ENCODE data around the gene SHISA4. TPM values are rescaled to one million over a fixed set of nuclear protein-coding genes. Genes with fewer than 3 reads are reported as not detected.
"Not testable (repeated sequence)": the region's sequence is repeated elsewhere in the genome, so short reads cannot be mapped to it uniquely, and the experiment has no call there.

The SHISA4 gene
- total and polyA plus RNA-seq, 7 donors: 74.8 to 264 (median 148) TPM

GRCh38 chr1:201937624-201938213 is 49.0 kb downstream of the SHISA4 start:
- Histone ChIP-seq H3K9me3 (no peaks in the 10 kb centered on the region), H3K4me1 (peaks cover 33% of the 10 kb centered on the region), H3K4me3 (no peak overlapping the region), H3K36me3 (ENCODE audit: insufficient read depth in 1 of 2, low read depth in 1 of 2) (no peaks in the 10 kb centered on the region), H3K27ac (peak overlapping the region; percentile 86), H3K27me3 (ENCODE audit: insufficient read depth in 3 of 3, low read length in 2 of 3) (no peaks in the 10 kb centered on the region)
- no peak for TF ChIP-seq CTCF (IDR thresholded peaks at IDR 0.05)
- intact Hi-C loops (cut with DNase I): no loop called here
- DNase-seq (no peak), ATAC-seq (no peak)
- WGBS, 3 donors: 63 to 79% (median 64%) methylated on average over 5 of the region's 5 CpGs

GRCh38 chr1:201938440-201939035 is 49.8 kb downstream of the SHISA4 start:
- peak overlapping the region; percentile 27 for H3K4me3 ChIP-seq
- peak overlapping the region; percentile 86 for H3K27ac ChIP-seq
- intact Hi-C loops (cut with DNase I): no loop called here
- H3K4me1 ChIP-seq: peaks cover 32% of the 10 kb centered on the region
- DNase-seq (no peak), ATAC-seq (peak in 1 of 4 donors; percentile 42)
- H3K27me3 ChIP-seq (ENCODE audit: insufficient read depth in 3 of 3, low read length in 2 of 3): no peaks in the 10 kb centered on the region
- WGBS, 3 donors: 19 to 24% (median 23%) methylated on average over 4 of the region's 4 CpGs
- H3K36me3 ChIP-seq (ENCODE audit: insufficient read depth in 1 of 2, low read depth in 1 of 2): no peaks in the 10 kb centered on the region
- H3K9me3 ChIP-seq: no peaks in the 10 kb centered on the region
- TF ChIP-seq CTCF (IDR thresholded peaks at IDR 0.05): no peak

GRCh38 chr1:201939148-201939547 is 50.5 kb downstream of the SHISA4 start:
- ATAC-seq (no peak), DNase-seq (no peak)
- Histone ChIP-seq H3K4me1 (peaks cover 32% of the 10 kb centered on the region), H3K36me3 (ENCODE audit: insufficient read depth in 1 of 2, low read depth in 1 of 2) (no peaks in the 10 kb centered on the region), H3K4me3 (no peak overlapping the region), H3K9me3 (no peaks in the 10 kb centered on the region), H3K27ac (peak overlapping the region; percentile 86), H3K27me3 (ENCODE audit: insufficient read depth in 3 of 3, low read length in 2 of 3) (no peaks in the 10 kb centered on the region)
- TF ChIP-seq CTCF (IDR thresholded peaks at IDR 0.05): no peak
- 30 to 45% (median 41%) methylated on average over 4 of the region's 4 CpGs for WGBS, 3 donors
- intact Hi-C loops (cut with DNase I): no loop called here

GRCh38 chr1:201939574-201939973 is 50.9 kb downstream of the SHISA4 start:
- ATAC-seq (no peak), DNase-seq (no peak)
- TF ChIP-seq CTCF (IDR thresholded peaks at IDR 0.05): no peak
- no peaks in the 10 kb centered on the region for H3K9me3 ChIP-seq
- no peaks in the 10 kb centered on the region for H3K36me3 ChIP-seq (ENCODE audit: insufficient read depth in 1 of 2, low read depth in 1 of 2)
- intact Hi-C loops (cut with DNase I): no loop called here
- H3K27ac ChIP-seq: peak overlapping the region; percentile 86
- H3K27me3 ChIP-seq (ENCODE audit: insufficient read depth in 3 of 3, low read length in 2 of 3): no peaks in the 10 kb centered on the region
- 34 to 63% (median 45%) methylated on average over 5 of the region's 5 CpGs for WGBS, 3 donors
- H3K4me3 ChIP-seq: no peak overlapping the region
- peaks cover 31% of the 10 kb centered on the region for H3K4me1 ChIP-seq

- not testable (repeated sequence) for ATAC-seq, H3K4me3 ChIP-seq
Observed at GRCh38 chr1:201940316-201940715, 51.6 kb downstream of the SHISA4 start.

More at GRCh38 chr1:201940316-201940715, 51.6 kb downstream of the SHISA4 start:
- H3K9me3 ChIP-seq; intact Hi-C loops (cut with DNase I); DNase-seq; H3K36me3 ChIP-seq (ENCODE audit: insufficient read depth in 1 of 2, low read depth in 1 of 2); H3K27me3 ChIP-seq (ENCODE audit: insufficient read depth in 3 of 3, low read length in 2 of 3): not testable (repeated sequence)
- H3K4me1 ChIP-seq: peaks cover 27% of the 10 kb centered on the region
- 70 to 92% (median 78%) methylated on average over 10 of the region's 10 CpGs for WGBS, 3 donors
- peak overlapping the region; percentile 86 for H3K27ac ChIP-seq
